Left lung (tissue), 10 donors: ENCODE measurements around the gene GTPBP2. TPM values are rescaled to one million over a fixed set of nuclear protein-coding genes. Genes with fewer than 3 reads are reported as not detected.
"Not testable (repeated sequence)": the region's sequence is repeated elsewhere in the genome, so short reads cannot be mapped to it uniquely, and the experiment has no call there.

Experiments
- ATAC-seq: fragments of 200-7000 bp; cut with Tn5 transposase; one replicate; pipeline ENCODE4 v1.9.1; 2020; ENCODE audit warnings: moderate library complexity
- DNase-seq, 4 donors: peaks; one replicate each; pipeline ENCODE4 v3.0.0-alpha.2; 2013 to 2020
- H3K27ac ChIP-seq, 2 donors: fragments of 200-600 bp; sonication (generic) in 1 of 2; one replicate each; pipeline versions ENCODE4 v1.5.0 to v1.8.0; 2020 to 2021
- H3K27me3 ChIP-seq, 2 donors: fragments of 200-600 bp; sonication (generic) in 1 of 2; one replicate each; pipeline versions ENCODE4 v1.5.0 to v1.8.0; 2020 to 2021
- H3K36me3 ChIP-seq, 2 donors: fragments of 200-600 bp; sonication (generic) in 1 of 2; one replicate each; pipeline versions ENCODE4 v1.5.0 to v1.8.0; 2020 to 2021
- H3K4me1 ChIP-seq, 2 donors: fragments of 200-600 bp; one replicate each; pipeline ENCODE4 v1.8.0; 2021
- H3K4me3 ChIP-seq, 2 donors: fragments of 200-600 bp; sonication (generic) in 1 of 2; one replicate each; pipeline versions ENCODE4 v1.5.0 to v1.8.0; 2020 to 2021; ENCODE audit warnings: mild to moderate bottlenecking in 1 of 2
- H3K9me3 ChIP-seq, 2 donors: fragments of 200-600 bp; sonication (generic) in 1 of 2; one replicate each; pipeline versions ENCODE4 v1.5.0 to v1.8.0; 2020 to 2021
- intact Hi-C, 2 donors: fragments of 100-400 bp; cut with DNase I; formaldehyde crosslinking; loops; one replicate each; pipeline versions ENCODE4 v1.11.2 to v1.14.2; 2022
- polyA plus RNA-seq, 6 donors: library from polyadenylated mRNA; unstranded; fragments of 120-200 nt; gene quantifications; one replicate each; pipeline ENCODE4 v1.2.1, GENCODE V29; 2013; ENCODE audit not compliant: insufficient read length in 6 of 6
- total RNA-seq, 2 donors: library from RNA; stranded (reverse); fragmentation: NEBNext Ultra II Directional; extraction: Animal tissue kit (Norgen Biotek cat#: 25700); gene quantifications; one replicate each; pipeline ENCODE4 v1.2.1, GENCODE V29; 2021
- TF ChIP-seq, protein P1 (sequence below), 2 donors: fragments of 200-600 bp; sonication (generic) in 1 of 2; IDR thresholded peaks; one replicate each; pipeline versions ENCODE4 v1.5.0 to v1.8.0; 2021; ENCODE audit warnings: antibody characterized with exemption in 2 of 2
- donor health status: DM: no; HTN: yes; CAD: no.
- donor health status: DM: no; HTN: no; CAD: no.

GTPBP2 gene
- total and polyA plus RNA-seq, 8 donors = 58.6 to 74.8 (median 70.7) TPM

DNA sequence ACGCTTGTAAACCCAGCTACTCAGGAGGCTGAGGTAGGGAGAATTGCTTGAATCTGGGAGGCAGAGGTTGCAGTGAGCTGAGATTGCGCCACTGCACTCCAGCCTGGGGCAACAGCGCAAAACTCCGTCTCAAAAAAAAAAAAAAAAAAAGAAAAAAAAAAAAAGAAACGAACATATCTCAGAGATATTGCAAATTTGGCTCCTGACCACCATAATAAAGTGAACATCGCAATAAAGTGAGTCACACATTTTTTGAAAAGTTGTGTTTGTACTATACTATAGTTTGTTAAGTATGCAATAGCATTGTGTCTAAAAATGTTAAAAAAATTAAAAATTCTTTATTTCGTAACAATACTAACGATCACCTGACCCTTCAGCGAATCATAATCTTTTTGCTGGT is 29.1 kb upstream of the GTPBP2 start:
- DNase-seq = no peak
- Histone ChIP-seq H3K36me3 (no peaks in the 10 kb centered on the region), H3K4me3 (no peak overlapping the region), H3K4me1 (no peaks in the 10 kb centered on the region), H3K9me3 (peaks cover 0 to 5% of the 10 kb centered on the region in 2 donors), H3K27me3 (no peaks in the 10 kb centered on the region), H3K27ac (no peak overlapping the region)
- TF ChIP-seq, protein P1, sequence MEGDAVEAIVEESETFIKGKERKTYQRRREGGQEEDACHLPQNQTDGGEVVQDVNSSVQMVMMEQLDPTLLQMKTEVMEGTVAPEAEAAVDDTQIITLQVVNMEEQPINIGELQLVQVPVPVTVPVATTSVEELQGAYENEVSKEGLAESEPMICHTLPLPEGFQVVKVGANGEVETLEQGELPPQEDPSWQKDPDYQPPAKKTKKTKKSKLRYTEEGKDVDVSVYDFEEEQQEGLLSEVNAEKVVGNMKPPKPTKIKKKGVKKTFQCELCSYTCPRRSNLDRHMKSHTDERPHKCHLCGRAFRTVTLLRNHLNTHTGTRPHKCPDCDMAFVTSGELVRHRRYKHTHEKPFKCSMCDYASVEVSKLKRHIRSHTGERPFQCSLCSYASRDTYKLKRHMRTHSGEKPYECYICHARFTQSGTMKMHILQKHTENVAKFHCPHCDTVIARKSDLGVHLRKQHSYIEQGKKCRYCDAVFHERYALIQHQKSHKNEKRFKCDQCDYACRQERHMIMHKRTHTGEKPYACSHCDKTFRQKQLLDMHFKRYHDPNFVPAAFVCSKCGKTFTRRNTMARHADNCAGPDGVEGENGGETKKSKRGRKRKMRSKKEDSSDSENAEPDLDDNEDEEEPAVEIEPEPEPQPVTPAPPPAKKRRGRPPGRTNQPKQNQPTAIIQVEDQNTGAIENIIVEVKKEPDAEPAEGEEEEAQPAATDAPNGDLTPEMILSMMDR (IDR thresholded peaks at IDR 0.05) = no peak
- ATAC-seq = no peak
- intact Hi-C loops = no loop called here

DNA sequence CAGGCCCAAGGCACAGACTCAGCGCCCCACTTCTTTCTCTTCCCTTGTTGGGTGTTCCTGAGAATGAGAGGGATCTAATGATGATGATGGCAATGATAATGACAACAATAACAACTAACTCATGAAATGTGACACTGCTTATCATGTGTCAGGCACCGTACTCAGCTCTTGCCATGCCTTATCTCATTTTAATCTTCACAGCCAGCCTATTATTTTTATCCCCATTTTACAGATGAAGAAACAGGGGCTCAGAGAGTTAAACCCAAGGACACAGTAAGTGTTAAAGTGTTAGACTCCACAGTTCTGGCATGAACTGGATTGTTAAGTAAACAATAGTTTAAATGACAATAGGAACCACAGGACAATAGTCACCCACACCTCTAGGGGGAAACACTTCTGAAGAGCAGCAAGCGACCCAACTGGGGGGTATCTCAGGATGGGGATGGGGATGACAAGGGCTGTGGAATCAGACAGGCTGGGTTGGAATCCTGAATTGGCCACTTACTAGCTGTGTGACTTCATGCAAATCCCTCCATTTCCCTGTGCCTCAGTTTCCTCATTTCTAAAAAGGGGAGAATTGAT is 28.2 kb upstream of the GTPBP2 start:
- no peaks in the 10 kb centered on the region for H3K27me3 ChIP-seq
- no peak overlapping the region for H3K4me3 ChIP-seq
- H3K36me3 ChIP-seq = no peaks in the 10 kb centered on the region
- peaks cover 0 to 5% of the 10 kb centered on the region in 2 donors for H3K9me3 ChIP-seq
- ATAC-seq (no peak), DNase-seq (no peak)
- TF ChIP-seq, protein P1 (IDR thresholded peaks at IDR 0.05) = no peak
- no peak overlapping the region for H3K27ac ChIP-seq
- intact Hi-C loops = no loop called here
- H3K4me1 ChIP-seq = no peaks in the 10 kb centered on the region

DNA sequence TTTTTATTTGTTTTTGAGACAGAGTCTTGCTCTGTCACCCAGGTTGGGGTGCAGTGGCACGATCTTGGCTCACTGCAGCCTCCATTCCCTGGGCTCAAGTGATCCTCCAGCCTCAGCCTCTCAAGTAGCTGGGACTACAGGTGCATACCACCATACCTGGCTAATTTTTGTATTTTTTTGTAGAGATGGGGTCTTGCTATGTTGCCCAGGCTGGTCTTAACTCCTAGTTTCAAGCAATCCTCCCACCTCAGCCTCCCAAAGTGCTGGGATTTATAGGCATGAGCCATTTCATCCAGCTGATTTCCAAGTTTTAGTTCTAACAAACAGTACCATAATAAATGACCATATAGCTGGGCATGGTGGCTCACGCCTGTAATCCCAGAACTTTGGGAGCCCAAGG is 23.8 kb upstream of the GTPBP2 start:
- H3K27me3 ChIP-seq, H3K27ac ChIP-seq, H3K9me3 ChIP-seq, H3K4me1 ChIP-seq, intact Hi-C loops, H3K4me3 ChIP-seq, ATAC-seq, H3K36me3 ChIP-seq, DNase-seq: not testable (repeated sequence)

DNA sequence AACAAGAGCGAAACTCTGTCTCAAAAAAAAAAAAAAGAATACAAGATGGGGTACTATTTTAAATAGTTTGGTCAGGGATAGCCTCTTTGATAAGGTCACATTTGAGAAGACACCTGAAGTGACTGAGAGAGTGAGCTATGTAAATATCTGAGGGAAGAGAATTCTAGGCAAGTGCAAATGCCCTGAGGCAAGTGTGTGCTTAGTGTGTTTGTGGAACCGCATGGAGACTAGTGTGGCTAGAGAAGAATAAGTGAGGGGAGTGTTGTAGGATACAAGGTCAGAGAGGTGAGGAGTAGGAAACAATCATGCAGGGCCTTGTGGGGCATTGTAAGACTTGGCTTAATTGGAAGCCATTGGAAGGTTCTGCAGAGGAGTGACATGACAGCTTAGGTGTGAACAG is 19.2 kb upstream of the GTPBP2 start:
- H3K4me3 ChIP-seq = no peak overlapping the region
- H3K36me3 ChIP-seq = no peaks in the 10 kb centered on the region
- no peak overlapping the region for H3K27ac ChIP-seq
- intact Hi-C loops = no loop called here
- DNase-seq (no peak), ATAC-seq (no peak)
- TF ChIP-seq, protein P1 (IDR thresholded peaks at IDR 0.05) = no peak
- H3K9me3 ChIP-seq = no peaks in the 10 kb centered on the region
- peaks cover 3 to 7% of the 10 kb centered on the region in 2 donors for H3K4me1 ChIP-seq
- H3K27me3 ChIP-seq = no peaks in the 10 kb centered on the region

DNA sequence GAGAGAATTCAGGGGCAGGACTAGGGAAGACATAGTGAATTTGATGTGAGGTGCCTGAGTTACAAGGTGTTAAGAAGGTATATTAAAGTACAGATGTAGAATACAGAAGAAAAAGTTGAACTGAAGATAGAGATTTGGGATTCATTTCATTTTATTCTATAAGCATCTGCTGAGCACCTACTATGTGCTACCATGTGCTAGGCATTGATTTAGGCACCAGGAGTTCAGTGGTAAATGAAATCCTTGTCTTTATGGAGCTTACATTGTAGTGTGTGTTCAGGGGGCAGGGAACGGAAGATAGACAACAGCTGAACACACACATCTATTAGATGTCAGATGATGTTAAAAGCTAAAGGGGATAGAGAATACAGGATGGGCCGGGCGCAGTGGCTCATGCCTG is 18.5 kb upstream of the GTPBP2 start:
- intact Hi-C loops = no loop called here
- no peak for ATAC-seq
- TF ChIP-seq, protein P1 (IDR thresholded peaks at IDR 0.05) = no peak

DNA sequence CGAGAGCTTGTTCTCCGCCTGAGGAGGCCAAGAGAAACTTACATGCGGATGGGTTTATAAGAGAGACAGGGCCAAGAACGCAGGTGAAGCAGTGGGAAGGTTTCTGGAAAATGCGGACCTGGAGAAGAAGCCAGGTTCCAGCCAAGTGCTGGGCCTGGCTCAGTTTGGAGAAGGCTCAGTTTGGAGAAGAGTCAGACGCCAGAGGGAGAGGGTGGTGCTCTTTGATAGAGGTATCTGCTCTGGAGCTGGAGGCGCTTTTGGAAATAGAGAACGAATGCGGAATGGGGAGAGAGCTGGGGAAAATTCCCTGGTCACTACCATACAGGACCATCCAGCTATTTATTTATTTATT is 16.5 kb upstream of the GTPBP2 start:
- H3K9me3 ChIP-seq = no peaks in the 10 kb centered on the region
- no peaks in the 10 kb centered on the region for H3K27me3 ChIP-seq
- H3K4me1 ChIP-seq = peaks cover 3 to 7% of the 10 kb centered on the region in 2 donors
- H3K27ac ChIP-seq = peak overlapping the region in 1 of 2 donors; percentile 78
- DNase-seq (no peak), ATAC-seq (peak; percentile 4)
- H3K4me3 ChIP-seq = peak overlapping the region; percentile 27 to 58
- TF ChIP-seq, protein P1 (IDR thresholded peaks at IDR 0.05) = no peak
- H3K36me3 ChIP-seq = peaks cover 0 to 23% of the 10 kb centered on the region in 2 donors
- intact Hi-C loops = no loop called here

More for the DNA sequence above, 18.5 kb upstream of the GTPBP2 start:
- peaks cover 3 to 7% of the 10 kb centered on the region in 2 donors for H3K4me1 ChIP-seq
- peaks cover 0 to 2% of the 10 kb centered on the region in 2 donors for H3K36me3 ChIP-seq
- DNase-seq = no peak
- no peak overlapping the region for H3K4me3 ChIP-seq
- no peaks in the 10 kb centered on the region for H3K27me3 ChIP-seq
- no peak overlapping the region for H3K27ac ChIP-seq
- no peaks in the 10 kb centered on the region for H3K9me3 ChIP-seq
